ENCODE results near the gene TANC1.

Gene TANC1

DNA sequence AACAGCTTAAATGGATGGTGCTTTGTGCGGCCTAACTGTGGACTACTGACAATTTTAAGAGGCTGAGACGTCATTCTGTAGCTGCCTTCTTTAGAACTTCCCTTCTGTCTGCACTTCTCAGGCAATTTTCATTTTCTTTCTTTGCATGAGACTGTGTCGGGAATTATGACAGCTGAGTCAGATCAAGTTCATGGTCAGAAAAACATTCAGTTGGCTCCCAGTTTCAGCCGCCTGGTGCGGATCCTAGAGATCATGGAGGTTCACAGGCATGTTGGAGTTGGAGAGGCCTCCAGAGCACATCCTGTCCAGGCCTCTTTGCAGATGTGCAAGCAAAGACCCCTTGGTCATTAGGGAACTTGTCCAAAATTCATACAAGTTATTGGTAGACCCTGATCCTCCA is 135.0 kb downstream of the TANC1 start:
- DNase-seq (ENCODE audit: low read depth, low spot score): no peak
- H3K27ac ChIP-seq: no peak overlapping the region

DNA sequence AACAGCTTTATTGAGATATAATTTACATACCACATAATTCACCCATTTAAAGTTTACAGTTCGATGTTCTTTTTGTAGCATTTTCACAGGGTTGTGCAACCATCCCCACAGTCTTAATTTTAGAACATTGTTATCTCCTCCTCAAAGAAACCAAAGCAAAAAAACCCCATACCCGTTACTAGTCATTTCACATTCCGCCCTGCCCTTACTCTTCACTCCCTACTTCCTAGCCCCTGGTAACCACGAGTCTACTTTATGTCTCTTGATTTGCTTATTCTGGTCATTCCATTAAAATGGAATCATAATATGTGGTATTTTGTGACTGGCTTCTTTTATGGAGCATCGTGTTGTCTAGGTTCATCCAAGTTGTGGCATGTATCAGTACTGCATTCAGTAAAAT is 137.7 kb downstream of the TANC1 start:
- no peak for DNase-seq (ENCODE audit: low read depth, low spot score)
- no peak overlapping the region for H3K27ac ChIP-seq

DNA sequence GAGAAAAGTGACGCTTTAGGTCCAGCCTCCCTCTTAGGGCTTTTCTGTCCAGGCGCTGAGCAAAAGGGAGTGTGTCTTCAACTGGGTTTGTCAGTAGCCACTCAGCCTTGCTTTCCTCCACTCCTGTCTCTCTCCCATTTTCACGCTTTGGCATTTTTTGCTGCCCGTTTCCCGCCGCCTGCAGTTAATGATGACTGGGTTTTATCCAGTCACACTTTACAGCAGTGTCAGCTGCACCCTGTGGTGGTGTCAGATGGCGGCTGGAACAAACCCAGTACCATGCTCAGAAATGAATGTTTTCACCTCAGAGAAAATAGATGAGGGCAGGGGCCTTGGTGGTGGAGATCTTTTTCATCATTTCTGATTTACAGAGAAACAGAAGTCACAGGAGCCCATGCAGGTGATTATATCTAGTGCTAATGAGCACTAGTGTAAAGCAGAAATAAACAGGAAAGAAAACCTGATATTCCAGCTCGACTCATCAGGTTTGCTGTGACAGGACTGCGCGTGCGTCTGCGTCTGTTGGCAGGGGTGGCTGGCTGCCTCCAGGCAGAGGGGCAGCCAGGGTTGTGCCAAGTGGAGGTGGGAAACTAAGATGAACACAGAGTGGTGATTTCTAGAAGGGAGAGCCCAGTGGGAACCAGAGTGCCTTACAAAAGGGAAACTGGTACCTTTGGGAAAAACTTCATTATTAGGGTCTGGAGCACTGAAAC is 139.9 kb downstream of the TANC1 start:
- no peak for DNase-seq (ENCODE audit: low read depth, low spot score)
- no peak overlapping the region for H3K27ac ChIP-seq

DNA sequence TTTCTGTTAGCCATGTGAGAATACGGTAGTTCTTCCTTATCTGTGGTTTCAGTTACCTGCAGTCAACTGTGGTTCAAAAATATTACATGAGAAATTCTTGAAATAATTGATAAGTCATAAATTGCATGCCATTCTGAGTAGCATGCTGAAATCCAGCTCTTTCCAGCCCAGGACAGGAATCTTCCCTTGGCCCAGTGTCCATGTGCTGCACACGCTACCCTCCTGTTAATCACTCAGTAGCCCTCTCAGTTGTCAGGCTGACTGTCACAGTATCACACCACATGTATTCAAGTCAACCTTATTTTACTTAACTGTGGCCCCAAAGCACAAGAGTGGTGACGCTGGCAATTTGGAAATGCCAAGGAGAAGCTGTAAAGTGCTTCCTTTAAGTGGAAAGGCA is 141.1 kb downstream of the TANC1 start:
- DNase-seq (ENCODE audit: low read depth, low spot score): no peak

DNA sequence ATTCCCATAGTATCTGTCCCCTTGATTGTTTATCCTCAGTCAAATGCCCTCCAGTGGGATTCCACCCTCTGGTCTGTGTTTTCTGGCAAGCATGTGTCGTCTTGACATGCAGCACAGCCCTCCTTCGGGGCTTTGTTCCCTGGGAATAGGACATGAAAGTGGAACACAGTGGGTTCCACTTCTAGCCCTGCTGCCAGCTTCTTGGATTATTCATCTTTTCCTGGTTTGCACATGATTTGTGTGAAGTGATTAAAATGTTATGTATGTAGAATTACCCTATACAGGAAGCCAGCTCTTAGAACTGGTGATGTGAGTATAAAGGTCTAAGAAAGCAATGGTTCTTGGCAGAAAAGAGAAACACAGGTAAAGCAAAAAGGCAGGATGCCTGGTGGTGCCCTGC is 142.3 kb downstream of the TANC1 start:
- no peak for DNase-seq (ENCODE audit: low read depth, low spot score)
- H3K27ac ChIP-seq: no peak overlapping the region

More for the DNA sequence above, 141.1 kb downstream of the TANC1 start:
- no peak overlapping the region for H3K27ac ChIP-seq

DNA sequence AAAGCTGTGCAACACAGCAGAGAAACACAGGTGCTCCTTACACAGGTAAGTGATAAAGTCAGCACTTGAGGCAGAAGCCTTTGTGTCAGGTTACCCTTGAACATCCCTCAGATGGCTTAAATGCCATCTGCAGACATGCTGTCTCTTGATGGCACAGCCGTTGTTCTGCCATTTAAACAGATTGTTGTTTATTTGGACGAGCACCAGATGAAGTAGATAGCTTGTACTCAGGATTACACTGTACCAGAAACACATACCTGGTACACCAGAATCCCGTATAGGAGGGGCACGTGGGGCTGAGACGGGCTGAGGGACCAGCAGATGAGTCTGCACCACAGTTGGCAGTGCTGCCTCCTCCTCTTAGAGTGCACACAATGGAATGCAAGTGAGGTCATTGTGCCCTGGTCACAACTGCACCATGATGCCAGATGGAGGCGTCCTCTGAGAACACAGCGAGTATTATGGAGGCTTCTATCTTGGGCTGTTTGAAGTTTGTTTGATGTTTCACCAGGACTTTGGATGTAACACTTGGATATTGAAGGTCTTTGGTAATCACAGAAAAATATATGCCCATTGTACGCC is 143.0 kb downstream of the TANC1 start:
- no peak for DNase-seq (ENCODE audit: low read depth, low spot score)

DNA sequence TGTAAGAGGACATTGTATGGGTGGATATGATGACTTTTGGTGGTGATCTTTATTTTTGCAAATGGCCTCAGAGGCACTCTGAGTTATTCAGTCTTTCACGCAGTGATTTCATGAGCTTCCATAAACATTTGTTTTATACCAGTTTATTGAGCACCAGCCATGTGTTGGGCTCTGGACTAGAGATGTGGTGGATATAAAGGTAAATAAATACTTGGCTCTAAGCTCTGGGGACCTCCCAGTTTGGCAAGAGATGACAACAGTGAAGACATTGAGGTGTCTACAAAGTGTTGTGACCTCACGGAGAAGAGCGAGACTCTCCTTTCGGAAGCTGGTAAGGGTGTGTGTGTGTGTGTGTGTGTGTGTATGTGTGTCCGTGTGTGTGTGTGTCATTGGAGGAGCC is 146.4 kb downstream of the TANC1 start:
- no peak for DNase-seq (ENCODE audit: low read depth, low spot score)

More for the DNA sequence above, 143.0 kb downstream of the TANC1 start:
- H3K27ac ChIP-seq: no peak overlapping the region

DNA sequence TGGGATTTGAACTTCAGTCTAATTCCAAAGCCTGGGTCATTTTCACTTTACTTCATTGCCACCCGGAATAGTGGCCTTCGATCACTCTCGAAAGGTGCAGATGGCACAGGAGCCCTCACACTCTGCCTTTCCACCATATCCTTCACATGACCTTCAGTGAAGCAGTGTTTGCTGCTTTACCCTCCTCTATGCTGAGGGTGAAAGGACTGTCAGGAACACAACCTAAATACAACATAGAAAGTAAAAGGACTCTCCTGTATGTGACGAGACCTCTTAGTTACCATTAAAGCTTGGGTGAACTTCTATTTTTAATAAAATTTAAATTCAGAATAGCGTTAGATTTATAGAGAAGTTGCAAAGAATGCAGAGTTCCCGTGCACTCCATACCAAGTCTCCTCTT is 148.5 kb downstream of the TANC1 start:
- no peak overlapping the region for H3K27ac ChIP-seq
- DNase-seq (ENCODE audit: low read depth, low spot score): no peak

More for the DNA sequence above, 146.4 kb downstream of the TANC1 start:
- H3K27ac ChIP-seq: no peak overlapping the region

DNA sequence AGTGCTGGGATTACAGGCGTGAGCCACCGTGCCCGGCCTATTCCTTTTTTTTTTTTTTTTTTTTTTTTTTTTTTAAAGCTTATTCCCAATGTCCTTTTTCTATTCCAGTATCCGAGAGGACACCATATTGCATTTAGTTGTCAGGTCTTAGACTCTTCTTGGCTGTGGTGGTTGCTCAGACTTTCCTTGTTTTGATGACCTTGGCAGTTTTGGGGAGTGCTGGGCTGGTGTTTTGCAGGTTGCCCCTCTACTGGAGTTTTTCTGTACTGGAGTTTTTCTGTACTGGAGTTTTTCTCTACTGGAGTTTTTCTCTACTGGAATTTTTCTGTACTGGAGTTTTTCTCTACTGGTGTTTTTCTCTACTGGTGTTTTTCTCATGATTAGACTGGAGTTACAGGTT is 149.2 kb downstream of the TANC1 start:
- DNase-seq (ENCODE audit: low read depth, low spot score): no peak
- no peak overlapping the region for H3K27ac ChIP-seq

DNA sequence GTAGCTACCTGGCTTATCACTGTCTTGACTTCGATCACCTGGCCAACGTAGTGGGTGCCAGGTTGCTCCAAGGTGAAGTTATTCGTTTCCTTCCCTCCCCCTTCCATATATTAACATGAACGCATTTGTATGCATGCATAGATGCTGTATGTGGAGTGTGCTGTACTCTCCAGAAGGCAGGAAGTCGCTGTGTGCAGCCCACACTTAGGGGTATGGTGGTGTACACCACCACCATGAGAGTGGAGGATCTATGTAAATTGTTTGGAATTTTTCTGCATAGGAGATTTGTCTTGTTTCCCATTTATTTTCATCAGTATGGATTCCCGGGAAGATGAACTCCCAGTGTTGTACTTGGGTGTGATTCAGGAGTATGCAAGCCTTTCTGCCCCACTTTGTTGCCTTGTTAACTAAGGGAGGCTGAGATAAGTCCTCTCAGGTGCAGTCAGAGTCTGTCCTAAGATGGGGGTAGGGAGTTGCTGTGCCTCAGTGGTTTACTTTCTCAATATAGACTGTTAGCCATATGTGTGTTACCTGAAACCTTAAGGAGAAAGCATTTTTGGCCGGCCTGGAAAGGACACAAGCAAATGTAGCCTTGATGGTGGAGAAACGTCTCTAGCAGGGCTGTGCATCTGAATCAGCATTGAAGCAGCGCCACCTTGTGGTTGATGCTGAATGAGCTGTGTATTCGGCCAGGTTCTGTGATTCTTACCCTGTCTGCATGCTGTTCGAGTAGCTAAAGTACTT is 149.8 kb downstream of the TANC1 start:
- H3K27ac ChIP-seq: no peak overlapping the region
- no peak for DNase-seq (ENCODE audit: low read depth, low spot score)

DNA sequence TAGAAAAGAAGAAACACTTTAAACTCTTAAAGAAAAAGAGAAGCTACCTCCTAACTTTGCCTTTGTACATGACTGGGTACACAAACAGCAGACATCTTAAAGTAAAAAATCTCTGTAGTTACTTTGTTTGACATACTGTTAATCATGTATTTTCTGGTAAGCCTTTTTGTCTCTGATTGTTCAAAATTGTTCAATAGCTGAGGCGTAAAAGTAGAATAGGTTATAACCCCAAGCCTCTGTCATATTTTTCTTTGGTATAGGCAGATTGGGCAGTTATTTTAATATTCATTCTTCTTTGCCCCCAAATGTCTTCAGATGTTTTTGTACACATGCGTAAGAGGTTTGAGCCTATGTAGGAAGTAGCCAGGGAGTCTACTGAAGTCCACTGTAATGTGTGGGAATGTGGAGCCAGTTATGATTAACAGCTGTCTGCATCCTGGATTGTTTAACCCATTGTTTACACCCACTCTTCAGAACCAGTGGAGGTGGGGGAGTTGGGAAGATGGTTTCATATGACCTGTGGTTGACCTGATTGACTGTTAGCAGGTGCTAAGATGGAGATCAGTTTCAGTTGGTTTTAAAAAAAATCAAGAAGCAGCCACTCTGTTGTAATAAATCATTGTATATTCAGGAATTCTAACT is 150.5 kb downstream of the TANC1 start:
- no peak for DNase-seq (ENCODE audit: low read depth, low spot score)
- H3K27ac ChIP-seq: no peak overlapping the region

DNA sequence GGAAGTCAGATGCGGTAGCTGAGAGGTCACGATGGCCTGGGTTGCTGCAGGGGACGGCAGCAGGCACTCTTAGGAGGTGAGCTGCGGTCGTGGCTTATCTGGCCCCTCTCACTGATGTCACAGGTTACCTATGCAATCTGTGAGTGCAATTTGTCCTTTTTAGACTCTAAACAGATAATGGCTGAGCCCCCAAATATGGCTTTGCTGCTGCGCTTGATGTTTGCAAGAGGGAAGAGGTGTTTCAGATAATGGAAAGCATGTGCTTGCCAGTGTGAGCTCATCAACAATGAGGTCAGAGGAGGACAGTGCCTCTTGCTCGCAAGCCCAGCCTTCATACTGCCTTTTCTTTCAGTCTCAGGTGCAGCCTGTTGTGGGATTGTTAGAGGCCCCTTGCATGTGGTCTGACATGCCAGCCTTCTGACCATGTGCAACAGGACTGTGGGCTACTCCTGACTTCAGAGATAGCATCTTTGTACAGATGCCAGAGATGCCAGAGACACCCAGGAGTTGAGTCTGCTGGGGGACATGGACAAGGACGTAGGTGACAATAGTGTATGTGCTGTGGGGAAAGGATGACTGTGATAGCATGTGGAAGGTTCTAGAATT is 151.3 kb downstream of the TANC1 start:
- no peak for DNase-seq (ENCODE audit: low read depth, low spot score)

DNA sequence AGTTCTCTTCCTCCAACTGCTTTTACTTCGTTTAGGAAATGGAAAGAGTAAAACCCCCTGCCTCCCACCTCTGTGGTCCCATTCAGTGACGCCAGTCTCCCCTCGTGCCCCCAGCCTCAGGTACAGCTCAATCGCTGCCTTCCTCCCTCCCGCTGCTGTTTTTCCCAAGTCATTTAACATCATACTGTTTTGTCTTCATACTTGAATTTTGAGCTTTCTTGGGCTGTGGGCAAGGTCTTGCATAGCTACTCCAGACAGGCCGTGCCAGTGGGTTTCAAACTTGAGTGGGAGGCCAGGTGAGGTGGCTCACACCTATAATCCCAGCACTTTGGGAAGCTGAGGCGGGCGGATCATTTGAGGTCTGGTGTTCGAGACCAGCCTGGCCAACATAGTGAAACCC is 155.3 kb downstream of the TANC1 start:
- DNase-seq (ENCODE audit: low read depth, low spot score): no peak
- H3K27ac ChIP-seq: peak overlapping the region; percentile 86

More for the DNA sequence above, 151.3 kb downstream of the TANC1 start:
- no peak overlapping the region for H3K27ac ChIP-seq

DNA sequence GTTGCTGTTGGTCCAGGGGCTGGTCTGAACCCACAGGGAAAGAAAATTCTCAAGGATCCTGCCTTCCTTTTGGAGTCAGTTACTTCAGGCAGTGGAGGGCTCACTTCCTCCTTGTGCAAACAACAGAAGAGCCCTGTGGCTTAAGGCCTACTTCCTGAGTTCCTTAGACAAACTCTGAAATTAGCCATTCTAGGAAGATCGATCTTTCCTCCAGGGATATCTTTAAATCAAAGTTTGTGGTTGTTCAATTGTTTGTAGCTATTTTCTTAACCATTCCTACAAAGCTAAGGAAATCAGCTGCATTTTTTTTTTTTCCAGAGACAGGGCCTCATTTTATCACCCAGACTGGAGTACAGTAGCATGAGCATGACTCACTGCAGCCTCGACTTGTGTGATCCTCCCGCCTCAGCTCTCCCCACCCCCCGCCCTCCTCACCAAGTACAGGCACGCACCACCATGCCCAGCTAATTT is 156.0 kb downstream of the TANC1 start:
- peak; percentile 79 for DNase-seq (ENCODE audit: low read depth, low spot score)
- H3K27ac ChIP-seq: peak overlapping the region; percentile 86

DNA sequence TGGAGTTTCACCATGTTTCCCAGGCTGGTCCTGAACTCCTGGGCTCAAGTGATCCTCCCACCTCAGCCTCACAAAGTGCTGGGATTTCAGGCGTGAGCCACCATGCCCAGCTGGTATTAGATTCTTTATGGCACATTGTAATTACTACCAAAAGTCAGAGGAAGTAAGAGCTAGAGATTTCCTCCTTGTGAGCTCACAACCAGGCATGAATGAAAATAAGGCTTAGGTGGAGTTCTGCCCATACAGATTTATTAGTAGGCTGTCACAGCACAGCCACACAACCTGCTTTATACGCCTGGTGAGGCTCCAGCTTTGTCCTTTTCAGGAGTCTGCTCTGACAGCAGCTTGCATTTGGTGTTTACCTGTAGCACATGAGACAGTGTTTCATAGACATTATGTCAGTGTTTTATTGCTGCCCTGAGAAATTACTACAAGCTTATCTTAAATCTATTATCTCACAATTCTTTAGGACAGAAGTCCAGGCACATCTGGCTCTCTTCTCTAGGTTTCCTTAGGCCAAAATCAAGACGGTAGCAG is 156.6 kb downstream of the TANC1 start:
- peak overlapping the region; percentile 86 for H3K27ac ChIP-seq
- DNase-seq (ENCODE audit: low read depth, low spot score): no peak

DNA sequence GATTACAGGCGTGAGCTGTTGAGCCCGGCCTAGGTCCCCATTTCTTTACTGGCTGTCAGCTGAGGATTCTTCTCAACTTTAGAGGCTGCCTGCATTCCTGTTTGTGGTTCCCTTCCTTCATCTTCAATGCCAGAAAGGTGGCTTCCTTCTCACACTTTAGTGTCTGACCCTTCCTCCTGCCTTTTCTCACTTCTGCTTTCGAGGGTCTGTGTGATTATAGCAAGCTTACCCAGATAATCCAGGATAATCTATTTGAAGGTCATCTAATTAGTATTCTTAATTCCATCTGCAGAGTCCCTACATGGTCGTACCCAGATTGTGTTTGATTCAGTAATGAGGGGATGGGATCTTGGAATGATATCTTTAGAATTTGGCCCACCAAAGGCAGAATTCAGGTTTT is 157.4 kb downstream of the TANC1 start:
- peak overlapping the region; percentile 86 for H3K27ac ChIP-seq
- no peak for DNase-seq (ENCODE audit: low read depth, low spot score)

DNA sequence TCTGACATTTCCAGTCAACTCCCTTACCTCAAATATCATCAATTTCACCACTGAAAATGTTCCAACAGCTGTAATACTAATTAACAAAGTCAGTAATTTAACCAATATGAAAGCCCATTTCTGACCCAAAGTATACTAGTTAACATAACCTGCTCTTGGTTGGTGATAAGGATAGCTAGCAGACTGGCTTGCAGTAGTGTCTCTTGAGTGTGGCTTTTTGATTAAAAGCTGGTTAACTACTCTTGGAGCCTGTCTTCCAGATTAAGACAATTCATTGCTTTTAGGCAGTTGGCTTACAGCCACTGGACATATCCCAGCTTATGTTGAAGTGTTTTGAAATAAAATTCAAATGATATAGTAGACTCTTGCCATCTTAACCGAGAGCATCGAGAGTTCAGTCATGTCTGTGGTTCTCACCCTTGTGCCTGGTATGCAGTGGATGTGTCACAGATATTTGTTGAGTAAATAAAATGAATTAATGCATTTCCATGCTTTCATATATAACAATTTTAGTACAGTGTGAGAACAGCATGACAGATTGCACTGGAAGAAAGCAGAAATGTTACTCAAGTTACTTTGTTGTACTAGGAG is 158.1 kb downstream of the TANC1 start:
- DNase-seq (ENCODE audit: low read depth, low spot score): no peak
- H3K27ac ChIP-seq: peak overlapping the region; percentile 86

DNA sequence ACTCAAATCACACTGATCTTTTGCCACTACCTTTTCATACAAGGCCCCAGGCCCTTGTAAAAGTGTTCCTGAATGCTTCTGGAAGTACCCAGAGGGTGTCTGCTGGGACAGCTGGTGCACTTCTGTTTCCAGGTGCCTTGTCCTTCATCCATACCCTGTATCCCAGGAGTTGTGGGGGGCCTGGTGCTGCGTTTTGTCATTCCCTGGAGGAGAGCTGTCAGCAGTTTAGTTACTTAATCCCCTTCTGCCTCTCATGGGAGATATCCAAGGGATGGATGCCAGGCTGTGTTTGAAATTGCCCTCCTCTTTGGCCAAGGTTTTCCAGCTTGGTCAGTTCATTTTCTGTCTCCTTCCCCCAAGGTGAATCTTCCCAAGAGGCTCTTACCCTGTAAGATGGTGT is 159.8 kb downstream of the TANC1 start:
- DNase-seq (ENCODE audit: low read depth, low spot score): no peak
- no peak overlapping the region for H3K27ac ChIP-seq

DNA sequence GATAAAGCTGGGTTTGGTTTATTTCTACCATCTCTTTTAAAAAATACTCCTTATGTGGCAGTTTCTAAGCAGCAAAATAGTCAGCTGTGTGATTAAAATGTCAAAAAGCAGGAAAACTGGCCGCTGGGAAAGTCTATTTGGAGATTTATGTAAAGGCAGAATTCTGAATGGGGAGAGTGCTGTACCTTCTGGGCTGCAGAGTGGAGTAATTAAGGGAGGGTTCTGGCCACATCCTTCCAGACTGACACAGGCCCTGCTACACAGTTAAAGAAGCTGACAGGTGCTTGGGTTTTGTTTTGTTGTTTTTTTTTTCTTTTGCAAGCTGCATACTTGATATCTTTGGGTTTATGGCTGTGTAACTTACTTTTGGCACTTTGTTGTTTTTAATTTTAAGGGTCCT is 160.8 kb downstream of the TANC1 start:
- DNase-seq (ENCODE audit: low read depth, low spot score): no peak
- H3K27ac ChIP-seq: no peak overlapping the region

DNA sequence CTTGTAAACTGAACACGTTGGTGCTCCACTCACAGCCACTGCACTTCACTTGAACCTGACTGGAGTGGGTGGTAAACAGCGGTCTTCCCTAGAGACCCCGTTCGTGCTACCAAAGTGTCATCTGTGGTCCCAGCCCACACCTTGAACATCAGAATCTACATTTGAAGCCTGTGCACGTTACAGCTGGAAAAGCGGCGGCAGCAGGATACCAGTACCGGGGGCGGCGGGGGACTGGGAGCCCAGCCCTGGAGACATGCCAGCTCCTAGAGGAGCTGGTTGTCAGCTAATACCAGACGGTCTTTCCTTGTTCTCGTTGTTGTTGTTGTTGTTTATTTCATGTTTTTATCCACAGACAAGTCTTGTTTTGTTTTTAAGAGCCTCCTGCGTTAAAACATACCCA is 161.4 kb downstream of the TANC1 start:
- H3K27ac ChIP-seq: no peak overlapping the region
- no peak for DNase-seq (ENCODE audit: low read depth, low spot score)
